ENCODE results near the gene ARHGAP25.

Gene ARHGAP25, protein sequence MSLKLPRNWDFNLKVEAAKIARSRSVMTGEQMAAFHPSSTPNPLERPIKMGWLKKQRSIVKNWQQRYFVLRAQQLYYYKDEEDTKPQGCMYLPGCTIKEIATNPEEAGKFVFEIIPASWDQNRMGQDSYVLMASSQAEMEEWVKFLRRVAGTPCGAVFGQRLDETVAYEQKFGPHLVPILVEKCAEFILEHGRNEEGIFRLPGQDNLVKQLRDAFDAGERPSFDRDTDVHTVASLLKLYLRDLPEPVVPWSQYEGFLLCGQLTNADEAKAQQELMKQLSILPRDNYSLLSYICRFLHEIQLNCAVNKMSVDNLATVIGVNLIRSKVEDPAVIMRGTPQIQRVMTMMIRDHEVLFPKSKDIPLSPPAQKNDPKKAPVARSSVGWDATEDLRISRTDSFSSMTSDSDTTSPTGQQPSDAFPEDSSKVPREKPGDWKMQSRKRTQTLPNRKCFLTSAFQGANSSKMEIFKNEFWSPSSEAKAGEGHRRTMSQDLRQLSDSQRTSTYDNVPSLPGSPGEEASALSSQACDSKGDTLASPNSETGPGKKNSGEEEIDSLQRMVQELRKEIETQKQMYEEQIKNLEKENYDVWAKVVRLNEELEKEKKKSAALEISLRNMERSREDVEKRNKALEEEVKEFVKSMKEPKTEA

DNA sequence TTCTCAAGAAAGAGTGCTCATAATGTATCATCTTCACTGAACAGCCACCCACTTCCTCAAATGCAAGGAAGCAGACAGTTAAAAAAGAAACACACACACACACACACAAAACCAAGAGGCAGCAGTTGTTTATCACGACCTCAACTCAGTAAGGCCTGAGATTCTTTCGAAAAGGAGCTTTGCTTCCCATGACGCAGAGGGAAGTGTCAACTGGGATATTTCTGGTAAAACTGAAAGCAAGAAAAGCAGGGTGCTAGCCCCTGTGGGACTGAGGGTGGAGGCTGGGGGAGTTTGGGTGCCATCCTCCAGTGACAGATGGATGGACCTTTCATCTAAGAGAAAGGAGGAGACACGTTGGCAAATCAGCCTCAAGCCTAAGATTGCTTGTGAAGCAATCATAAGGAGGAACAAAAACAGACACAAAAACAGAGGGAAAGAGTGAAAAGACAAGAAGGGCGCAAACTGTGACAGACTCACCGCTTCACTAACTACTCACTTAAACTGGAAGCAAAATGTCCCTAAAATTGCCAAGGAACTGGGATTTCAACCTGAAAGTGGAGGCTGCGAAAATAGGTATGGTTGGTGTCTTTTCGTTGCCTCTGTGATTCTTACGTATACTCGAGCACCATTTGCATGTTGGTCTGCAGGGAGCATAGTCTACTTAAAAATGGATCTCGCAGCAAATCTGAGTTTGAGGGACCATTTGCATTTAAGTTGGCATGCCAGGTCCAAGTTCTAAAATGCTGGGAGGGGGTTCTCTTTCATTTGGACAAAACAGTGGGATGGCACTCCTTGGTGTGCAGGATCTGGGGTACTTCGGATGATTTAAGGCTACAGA lies at the start of gene ARHGAP25:
Gene ARHGAP25 (plus strand): TSS at position 124 of the 838 bp plus-strand sequence. CDS start 389 bp downstream, at position 513.
- DNase-seq (ENCODE audit: low spot score): no peak
- in situ Hi-C loops (cut with MboI; ENCODE audit: low pct_unique_long_range_greater_than_20kb, low sequenced_read_pairs, unreplicated experiment): no loop called here
- TF ChIP-seq, protein P1, sequence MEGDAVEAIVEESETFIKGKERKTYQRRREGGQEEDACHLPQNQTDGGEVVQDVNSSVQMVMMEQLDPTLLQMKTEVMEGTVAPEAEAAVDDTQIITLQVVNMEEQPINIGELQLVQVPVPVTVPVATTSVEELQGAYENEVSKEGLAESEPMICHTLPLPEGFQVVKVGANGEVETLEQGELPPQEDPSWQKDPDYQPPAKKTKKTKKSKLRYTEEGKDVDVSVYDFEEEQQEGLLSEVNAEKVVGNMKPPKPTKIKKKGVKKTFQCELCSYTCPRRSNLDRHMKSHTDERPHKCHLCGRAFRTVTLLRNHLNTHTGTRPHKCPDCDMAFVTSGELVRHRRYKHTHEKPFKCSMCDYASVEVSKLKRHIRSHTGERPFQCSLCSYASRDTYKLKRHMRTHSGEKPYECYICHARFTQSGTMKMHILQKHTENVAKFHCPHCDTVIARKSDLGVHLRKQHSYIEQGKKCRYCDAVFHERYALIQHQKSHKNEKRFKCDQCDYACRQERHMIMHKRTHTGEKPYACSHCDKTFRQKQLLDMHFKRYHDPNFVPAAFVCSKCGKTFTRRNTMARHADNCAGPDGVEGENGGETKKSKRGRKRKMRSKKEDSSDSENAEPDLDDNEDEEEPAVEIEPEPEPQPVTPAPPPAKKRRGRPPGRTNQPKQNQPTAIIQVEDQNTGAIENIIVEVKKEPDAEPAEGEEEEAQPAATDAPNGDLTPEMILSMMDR (IDR thresholded peaks at IDR 0.05; ENCODE audit: extremely low read depth, insufficient read depth, missing control alignments): no peak

DNA sequence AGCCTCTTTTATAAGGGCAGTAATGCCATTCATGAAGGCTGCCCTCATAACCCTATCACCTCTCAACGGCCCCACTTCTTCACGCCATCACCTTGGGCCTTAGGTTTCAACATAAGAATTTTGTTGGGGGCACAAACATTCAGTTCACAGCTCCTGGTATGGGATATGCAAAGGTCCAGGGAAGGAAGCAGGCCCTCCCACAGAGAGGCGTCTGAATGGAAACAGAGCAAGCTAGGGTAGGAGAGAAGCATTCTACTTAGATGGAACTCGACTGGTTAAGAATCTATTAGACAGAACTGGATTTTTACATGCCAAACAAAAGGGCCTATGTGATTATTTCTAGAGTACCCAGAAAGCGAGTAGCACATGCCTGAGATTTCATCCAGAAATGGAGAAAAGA lies 48.4 kb upstream of the ARHGAP25 start:
- in situ Hi-C loops (cut with MboI; ENCODE audit: low pct_unique_long_range_greater_than_20kb, low sequenced_read_pairs, unreplicated experiment): no loop called here
- DNase-seq (ENCODE audit: low spot score): no peak
- TF ChIP-seq, protein P1 (IDR thresholded peaks at IDR 0.05; ENCODE audit: extremely low read depth, insufficient read depth, missing control alignments): no peak

DNA sequence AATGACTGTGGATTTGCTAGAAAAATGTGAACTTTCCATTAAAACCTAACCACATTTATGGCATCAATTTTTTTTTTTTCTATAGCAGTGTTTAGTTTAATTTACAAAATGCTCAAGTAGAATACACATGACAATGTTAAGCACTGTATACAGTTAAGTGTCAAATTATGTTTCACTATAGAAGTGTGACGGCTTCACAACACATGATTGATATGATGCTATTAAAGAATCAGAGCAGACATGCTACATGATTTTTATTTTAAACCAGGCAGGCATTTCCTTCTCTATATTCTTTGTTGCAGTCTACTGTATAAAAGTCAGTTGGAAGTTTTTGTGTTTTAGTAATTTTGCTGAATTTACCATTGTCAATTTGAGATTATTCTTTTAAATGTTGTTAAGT lies 47.6 kb upstream of the ARHGAP25 start:
- TF ChIP-seq, protein P1 (IDR thresholded peaks at IDR 0.05; ENCODE audit: extremely low read depth, insufficient read depth, missing control alignments): no peak
- in situ Hi-C loops (cut with MboI; ENCODE audit: low pct_unique_long_range_greater_than_20kb, low sequenced_read_pairs, unreplicated experiment): no loop called here
- DNase-seq (ENCODE audit: low spot score): no peak

DNA sequence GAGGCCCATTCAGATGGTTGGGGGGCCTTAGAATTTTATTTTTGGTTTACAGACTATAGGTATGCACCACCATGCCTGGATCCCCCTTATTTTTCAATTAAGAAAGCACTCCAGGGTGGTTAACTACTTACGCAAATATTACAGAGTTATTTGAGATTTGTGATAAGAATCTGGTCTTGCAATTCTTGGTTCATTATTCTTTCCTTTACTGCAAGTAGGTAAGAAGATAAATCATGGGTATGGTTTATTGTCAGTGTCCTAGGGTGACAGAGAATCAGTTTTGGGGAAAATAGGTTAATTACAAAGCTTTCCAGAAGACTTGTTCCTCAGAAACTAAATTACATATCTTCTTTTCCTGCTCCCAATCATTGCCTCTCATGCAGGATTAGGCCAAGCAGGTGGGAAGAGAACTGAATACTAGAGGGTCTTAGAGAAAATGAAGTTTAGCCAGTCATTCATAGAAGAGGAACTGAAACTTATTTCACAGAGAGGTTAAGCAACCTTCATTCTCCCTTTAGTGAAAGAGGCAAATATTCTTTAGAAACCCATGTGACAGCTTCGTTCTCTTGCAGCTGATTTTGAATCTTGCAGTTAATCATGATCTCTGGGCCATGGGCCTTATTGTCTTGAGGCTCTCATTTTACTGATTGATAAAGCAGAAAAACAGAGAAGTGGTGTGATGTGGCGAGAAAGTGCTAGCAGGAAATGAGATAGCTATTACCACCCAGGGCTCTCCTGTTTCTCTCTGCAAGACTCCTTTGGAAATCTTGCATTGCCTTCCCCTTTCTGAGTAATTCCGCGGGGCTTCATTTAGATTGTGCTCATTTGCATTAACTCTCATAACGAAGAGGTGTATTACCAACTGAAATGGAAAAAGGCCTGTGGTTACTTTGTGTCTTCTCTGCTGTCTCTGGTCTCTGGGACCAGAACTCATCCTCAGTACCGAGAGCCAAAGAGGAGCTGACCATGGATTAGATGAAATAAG lies 44.8 kb upstream of the ARHGAP25 start:
- in situ Hi-C loops (cut with MboI; ENCODE audit: low pct_unique_long_range_greater_than_20kb, low sequenced_read_pairs, unreplicated experiment): no loop called here
- TF ChIP-seq, protein P1 (IDR thresholded peaks at IDR 0.05; ENCODE audit: extremely low read depth, insufficient read depth, missing control alignments): no peak
- peak; percentile 80 for DNase-seq (ENCODE audit: low spot score)

DNA sequence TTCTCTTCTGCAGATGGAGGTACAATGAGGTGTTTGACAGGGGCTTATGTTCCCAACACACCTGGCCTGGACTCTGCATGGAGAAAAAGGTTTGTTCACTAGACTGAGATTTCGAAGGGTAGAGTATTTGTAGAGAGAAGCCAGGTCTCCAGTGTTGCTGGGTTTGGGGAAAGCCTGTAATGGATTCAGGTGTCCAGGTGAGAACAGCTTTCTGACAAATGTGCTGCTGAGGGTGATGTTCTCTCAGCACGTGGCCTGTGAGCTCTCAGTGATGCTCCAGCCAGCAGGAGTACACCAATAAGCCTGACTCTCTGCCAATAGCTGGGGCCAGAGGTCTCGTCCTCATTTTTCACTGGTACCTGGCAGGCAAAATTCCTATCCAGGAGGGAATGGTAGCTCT lies 43.8 kb upstream of the ARHGAP25 start:
- in situ Hi-C loops (cut with MboI; ENCODE audit: low pct_unique_long_range_greater_than_20kb, low sequenced_read_pairs, unreplicated experiment): no loop called here
- TF ChIP-seq, protein P1 (IDR thresholded peaks at IDR 0.05; ENCODE audit: extremely low read depth, insufficient read depth, missing control alignments): no peak
- DNase-seq (ENCODE audit: low spot score): no peak
